ENCODE results near the gene GRIA4.
"Not testable (repeated sequence)": the region's sequence is repeated elsewhere in the genome, so short reads cannot be mapped to it uniquely, and the experiment has no call there.

- TF ChIP-seq CTCF (IDR thresholded peaks at IDR 0.05); EZH2 (IDR thresholded peaks at IDR 0.05; ENCODE audit: borderline replicate concordance, insufficient read depth, low read depth, low read length, poor library complexity, severe bottlenecking): not testable (repeated sequence)
Measured at GRCh38 chr11:106003094-106003493, 393.2 kb downstream of the GRIA4 start.

All from B cell (primary cell).